GM18858 (cell line): ENCODE measurements around the gene CRTAC1.

Experiments
- ATAC-seq: cut with Tn5 transposase; IDR thresholded peaks from one replicate; pipeline ENCODE4 v1.9.1; 2021; ENCODE audit not compliant: unreplicated experiment

The CRTAC1 gene, protein sequence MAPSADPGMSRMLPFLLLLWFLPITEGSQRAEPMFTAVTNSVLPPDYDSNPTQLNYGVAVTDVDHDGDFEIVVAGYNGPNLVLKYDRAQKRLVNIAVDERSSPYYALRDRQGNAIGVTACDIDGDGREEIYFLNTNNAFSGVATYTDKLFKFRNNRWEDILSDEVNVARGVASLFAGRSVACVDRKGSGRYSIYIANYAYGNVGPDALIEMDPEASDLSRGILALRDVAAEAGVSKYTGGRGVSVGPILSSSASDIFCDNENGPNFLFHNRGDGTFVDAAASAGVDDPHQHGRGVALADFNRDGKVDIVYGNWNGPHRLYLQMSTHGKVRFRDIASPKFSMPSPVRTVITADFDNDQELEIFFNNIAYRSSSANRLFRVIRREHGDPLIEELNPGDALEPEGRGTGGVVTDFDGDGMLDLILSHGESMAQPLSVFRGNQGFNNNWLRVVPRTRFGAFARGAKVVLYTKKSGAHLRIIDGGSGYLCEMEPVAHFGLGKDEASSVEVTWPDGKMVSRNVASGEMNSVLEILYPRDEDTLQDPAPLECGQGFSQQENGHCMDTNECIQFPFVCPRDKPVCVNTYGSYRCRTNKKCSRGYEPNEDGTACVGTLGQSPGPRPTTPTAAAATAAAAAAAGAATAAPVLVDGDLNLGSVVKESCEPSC

DNA sequence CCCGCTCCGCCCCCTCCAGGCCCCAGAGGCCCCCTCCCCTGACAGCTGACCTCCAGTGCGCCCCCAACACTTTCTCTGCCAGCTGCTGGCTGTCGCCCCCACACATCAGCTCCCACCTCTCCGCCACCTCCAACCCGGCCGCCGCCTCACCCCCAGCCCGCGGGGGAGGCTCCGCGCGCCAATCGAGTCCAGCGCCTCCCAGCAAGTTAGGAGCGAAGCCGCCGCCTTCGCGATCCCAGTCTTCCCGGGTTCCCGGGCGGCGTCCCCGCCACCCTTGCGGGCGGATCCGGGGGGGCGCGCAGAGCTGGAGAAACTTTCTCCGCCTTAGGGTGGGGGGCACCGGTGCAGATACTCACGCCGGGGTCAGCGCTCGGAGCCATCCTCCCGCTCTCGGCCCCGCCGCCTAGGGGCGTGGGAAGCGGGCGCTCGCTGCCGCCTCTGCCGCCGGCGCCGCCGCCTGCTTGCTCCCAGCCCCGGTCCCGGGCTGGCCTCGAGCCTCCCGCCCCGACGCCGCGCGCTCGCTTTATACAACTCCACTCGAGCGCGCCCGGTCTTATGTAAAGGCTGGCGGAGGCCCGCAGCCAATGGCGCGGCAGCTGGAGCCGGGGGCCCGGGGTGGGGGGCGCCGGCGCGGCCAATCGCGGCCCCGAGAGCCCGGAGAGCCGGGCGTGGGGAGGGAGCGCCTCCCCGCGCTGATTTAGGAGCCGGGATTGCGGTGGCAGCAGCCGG is at the start of gene CRTAC1:
Gene CRTAC1, minus strand, starts transcription at position 529 of the 729 bp plus-strand sequence. Its CDS starts 149 bp downstream, at position 380.
- no peak for ATAC-seq

DNA sequence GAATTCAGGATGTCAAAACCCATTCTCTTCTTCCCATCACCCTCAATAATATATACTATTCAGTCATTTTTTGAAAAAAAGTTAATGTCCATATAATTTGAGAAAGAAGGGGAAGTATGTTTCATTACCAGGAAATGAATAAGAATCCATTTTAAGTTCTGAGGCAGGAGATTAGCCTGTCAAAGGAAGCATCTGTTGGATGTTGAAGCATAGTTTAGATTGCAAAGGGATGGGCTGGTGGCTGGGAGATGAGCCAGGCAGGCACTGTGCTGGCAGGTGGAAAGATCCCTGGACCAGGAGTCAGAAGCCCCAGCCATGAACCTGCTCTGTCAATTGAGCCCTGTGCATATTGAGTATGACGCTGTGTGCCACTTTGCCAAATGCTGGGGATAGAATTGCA is 48.4 kb upstream of the CRTAC1 start:
- ATAC-seq: no peak

DNA sequence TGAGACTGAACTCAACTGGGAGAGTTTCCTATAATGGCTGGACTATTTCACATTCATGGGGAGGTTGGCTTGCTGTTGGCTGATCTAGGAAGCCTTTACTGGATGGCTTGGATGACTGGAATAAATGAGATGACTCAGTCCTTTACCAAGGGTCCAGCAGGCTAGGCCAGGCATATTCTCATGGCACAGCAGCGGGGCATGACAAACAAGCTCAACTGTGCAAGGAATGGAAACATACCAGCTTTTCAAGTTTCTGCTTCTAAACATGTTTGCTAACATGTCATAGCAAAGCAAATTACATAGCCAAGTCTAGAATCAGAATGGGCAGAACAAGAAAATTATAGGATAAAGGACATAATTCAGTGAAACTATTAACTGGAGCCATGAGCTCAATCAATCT is 46.8 kb upstream of the CRTAC1 start:
- no peak for ATAC-seq

DNA sequence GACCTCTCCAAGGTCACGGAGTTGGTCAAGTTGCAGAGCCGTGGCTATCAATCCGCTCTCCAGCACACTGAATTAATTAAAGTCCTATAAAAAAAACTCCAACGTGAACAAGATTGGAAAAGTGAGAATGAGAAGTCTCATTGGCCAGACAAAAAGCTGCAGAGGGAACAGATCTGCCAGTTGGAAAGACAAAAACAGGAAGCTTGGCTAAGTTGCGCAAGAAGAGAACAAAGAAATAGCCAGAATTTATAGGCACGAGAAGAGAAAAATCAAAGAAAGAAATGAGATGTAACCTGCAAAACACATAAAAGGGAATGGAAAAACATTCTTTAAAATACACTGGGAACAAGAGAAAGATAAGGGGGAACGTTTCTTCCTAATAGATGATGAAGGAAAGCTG is 45.7 kb upstream of the CRTAC1 start:
- no peak for ATAC-seq

DNA sequence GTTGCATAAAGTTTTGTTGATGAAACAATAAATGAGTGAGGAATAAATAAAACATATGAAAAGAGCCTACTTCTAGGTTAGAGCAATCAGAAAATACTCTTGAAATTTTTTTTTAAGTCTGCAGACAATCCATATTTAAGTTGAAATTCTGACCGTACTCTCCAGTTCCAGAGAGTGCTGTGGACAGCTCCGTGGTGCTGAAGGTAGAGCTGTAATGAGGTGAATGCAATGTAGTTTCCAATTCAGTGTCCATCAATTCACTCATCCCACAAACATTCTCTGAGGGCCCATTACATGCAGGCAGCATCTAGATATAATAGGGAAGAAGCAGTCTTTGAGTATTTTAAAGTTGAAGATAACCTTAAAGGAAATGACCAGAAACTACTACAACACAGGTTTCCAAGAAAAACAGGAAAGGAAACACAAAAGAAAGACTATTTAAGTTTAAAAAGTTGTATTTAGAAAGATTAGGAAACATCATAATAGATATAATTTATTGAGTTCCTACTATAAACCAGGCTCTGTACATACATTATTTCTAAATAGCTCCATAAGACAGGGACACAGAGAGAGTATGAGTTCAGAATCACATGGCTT is 44.0 kb upstream of the CRTAC1 start:
- no peak for ATAC-seq

DNA sequence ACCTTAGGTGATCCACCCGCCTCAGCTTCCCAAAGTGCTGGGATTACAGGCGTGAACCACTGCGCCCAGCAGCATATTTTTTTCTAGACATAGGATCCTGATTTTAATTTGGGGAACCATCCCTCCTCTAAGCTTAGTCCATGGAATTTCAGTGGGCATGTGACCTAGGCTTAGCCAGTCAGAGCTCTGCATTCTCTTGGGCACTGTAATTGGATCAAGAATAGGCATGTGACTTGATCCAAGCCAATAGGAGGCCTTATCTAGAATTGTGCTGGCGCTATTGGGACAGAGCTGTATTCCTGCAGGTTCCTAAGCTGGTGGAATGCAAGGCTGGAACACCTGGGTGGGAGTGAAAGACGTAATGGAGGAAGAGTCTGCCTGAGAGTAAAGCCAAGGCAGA is 36.7 kb upstream of the CRTAC1 start:
- ATAC-seq: no peak

DNA sequence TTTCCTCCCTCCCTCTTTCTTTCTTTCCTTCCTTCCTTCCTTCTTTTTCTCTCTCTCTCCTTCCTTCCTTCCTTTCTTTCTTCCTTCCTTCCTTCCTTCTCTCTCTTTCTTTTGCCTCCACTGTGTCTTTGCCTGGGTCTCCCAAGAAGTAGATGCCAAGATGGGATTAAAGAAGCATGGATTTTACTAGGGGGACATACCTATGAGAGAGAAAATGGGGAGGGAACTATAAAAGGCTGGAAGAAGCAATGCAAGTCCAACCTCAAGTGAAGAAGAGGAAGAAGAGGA is 33.3 kb upstream of the CRTAC1 start:
- ATAC-seq: no peak

DNA sequence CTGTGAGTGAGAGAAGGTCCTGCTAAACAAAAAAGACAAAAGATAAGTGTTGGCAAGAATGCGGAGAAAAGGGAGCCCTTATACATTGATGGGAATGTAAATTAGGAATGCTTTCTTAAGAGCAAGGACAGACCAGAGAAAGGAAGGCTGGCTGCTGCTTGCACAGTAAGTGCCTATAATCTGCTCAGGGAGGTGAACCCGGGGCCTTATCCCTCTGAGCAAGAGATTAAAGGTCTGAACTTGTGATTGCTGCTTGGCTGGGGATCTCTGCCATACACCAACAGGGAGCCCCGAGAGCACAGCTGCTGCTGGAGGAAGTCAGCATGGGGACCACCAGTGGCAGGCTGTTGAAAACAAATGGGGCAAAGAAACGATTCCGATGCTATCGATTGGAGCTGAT is 32.0 kb upstream of the CRTAC1 start:
- ATAC-seq: no peak

DNA sequence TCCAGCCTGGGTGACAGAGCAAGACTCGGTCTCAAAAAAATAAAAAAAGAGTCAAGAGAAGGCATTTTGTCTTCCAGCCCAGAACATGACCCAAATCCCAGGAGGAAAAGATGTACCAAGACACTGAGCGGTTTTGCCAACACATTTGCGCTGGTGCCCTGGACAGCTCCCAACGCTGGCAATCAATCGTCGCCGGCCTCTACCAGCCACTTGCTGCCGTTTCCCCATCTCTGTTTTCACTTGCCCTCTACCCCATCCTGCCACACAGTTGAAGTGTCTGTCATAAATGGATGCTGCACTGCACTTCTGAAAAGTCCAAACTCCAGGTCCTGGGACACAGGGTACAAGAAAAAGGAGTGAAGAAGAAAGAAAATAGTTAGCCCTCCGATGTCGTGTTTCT is 29.7 kb upstream of the CRTAC1 start:
- ATAC-seq: no peak

DNA sequence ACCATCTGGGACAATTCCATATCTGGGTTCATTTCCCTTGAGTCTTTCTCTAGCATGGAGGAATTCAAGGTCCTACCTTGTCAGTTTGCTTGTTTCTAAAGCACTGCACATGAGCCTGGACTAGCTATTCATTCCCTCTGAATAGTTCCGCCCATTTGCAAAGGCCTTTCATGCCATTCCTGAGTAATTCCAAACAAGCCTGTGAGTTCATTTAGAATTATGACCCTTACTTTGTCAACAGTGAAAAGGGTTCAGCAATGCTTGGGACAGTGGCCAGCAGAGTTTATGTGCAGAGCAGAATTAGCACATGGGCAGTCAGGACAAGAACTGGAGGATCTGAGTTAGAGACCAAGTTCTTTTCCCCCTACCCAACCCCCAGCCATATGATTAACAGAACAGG is 27.9 kb upstream of the CRTAC1 start:
- ATAC-seq: no peak

DNA sequence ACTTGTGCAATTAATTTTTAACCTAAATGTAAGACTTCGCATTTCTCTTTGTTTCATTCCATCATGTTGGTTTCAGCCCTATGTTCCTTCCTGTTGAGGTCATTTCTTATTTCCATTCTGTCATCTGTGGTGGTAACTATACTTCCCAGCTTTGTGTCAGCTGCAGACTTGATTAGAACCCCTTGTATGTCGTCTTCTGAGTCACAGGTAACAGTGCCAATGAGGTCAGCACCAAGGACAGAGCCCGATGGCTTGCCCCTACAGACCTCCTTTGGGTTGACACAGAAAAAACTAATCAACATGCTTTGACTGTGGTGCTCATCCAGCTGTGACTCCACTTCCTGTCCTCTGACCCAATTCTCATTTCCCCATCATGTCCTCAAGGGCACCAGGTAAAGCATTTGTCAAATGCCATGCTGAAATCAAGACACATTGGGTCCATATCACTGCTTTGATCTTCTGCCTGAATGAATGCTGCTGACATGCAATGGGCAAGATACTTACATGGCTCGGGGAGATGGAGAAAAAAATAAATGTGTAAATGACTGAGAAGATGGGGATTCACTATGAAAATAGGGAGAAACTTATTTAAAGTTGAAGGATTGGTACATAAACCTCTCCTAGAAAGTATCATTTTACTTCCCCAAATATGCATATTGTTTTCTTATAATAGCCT is 25.6 kb upstream of the CRTAC1 start:
- ATAC-seq: no peak

DNA sequence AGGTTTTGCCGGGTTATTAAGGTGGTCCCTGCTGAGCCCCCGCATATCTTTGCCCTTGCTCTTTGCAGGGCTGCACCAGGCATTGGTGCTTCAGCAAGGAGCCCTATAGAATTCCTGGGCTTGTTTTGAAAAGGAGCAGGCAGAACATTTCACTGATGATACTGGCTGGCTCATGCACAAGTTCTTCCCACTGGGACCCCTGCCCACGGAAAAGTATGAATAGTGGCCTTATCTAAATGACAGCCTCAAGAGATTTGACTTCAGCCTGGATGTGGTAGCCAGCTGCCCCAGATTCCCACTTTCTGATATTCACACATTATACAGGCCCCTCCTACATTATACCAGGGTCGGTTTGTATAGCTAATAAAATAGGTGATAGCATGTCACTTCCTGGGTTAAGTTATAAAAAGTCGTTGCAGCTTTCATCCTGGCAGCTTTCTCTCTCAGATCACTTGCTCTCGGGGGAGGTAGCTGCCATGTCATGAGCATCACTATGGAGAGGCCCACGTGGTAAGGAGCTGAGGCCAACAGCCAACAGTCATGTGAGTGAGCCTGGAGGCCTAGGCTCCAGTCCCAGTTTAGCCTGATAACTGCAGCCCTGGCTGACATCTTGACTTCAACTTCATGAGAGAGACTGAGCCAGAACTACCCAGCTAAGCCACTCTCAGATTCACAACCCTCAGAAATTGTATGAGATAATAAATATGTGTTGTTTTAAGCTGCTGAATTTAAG is 16.8 kb upstream of the CRTAC1 start:
- ATAC-seq: no peak

DNA sequence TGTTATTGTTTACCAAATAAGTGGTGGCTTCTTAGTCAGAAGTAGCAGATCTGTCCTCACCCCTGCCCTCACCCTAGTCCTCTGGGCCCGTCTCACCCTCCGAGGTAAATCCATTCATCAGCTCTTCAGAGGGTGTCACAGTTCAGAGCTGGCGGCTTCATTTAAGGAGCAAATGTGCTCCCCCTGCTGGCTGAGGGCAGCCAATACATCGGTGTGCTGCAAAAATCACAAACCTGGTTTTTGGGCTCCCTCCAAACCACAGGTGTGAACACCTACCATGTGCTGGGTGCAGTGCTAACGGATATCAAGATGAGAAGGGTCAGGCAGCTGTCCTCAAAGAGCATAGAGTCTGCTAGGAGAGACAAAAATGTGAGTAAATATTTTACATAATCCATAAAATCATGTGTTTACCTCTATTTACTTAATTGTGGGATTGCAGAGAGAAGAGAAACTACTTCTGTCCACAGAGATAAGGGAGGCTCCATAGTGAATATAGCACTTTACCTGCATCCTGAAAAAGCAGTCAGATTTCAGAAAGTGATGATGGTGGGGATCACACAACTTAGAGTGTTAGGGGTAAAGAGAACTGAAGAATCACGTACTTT is 15.5 kb upstream of the CRTAC1 start:
- ATAC-seq: no peak

DNA sequence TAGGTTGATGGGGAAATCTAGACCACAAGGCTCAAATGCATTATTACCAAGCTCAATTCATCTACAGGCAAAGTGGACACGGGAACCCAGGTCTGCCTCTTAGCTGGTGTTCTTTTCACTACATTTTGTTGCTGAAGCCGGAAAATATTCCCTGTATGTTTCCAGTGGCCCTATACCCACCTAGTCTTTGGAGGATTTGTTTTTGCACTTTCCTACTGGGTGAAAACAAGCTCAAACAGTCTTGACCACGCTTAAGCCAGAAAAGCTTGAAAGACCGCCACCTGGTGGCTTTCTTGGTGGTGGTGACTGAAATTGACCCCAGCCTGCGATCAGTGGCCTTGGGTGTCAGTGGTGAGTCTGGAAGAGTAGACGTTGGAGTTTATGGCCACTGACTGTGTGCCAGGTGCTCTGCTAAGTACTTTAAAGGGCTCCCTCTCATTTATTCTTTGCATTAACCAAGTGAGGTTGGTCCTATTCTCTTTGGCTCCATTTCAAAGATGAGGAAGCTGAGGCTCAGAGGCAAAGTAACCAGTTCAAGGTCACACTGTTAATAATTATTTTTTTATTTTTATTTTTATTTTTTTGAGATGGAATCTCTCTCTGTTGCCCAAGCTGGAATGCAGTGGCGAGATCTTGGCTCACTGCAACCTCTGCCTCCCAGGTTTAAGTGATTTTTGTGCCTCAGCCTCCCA is 11.1 kb upstream of the CRTAC1 start:
- ATAC-seq: no peak

DNA sequence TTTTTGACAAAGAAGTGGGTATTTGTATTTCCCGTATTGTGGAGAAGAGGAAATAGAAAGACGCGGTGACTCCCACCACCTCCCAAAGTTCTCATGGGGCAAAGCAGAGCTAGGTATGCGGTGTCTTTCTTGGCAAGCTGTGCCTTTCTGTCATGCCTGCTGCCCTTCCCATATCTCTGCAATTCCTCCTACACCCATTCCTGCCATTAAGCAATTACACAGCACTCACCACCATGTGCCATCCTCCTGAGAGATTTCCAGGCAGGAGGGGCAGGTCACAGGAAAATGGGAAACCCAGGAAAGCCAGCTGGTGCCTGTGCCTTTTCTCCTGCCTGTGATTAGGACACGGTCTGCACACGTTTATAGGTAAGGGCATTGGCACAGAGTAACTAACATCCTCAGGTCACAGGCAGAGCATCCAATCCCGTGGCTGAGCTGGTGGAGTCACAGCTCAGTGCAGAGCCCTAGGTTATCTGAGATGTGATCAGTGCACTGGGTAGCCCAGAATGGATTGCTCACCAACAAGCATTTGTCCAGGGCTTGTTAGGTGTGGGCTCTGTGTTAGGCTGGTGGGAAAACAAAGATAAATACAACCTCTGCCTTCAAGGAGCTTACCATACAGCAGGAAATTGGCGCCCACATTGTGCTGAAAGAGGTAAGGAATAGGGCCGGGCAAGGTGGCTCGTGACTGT is 9.4 kb upstream of the CRTAC1 start:
- no peak for ATAC-seq

DNA sequence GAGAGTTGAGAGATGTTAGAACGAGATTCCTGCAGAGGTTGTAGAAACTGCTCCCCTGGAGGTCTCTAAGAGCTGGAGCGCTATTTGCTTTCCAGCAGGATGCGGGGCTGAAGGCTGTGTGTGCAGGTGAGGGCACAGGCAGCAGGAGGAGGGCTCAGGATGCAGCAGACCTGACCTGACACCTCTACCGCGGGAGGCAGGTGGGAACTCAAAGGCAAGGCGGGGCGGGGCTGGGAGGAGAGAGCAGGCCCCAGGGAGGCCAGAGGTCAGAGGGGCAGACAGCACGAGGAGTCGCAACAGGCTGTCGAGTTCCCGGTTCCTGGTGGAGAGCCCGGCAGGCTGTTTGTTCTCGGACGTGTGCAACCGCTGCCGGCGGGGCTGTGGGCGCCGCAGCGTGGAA is 7.9 kb upstream of the CRTAC1 start:
- no peak for ATAC-seq

DNA sequence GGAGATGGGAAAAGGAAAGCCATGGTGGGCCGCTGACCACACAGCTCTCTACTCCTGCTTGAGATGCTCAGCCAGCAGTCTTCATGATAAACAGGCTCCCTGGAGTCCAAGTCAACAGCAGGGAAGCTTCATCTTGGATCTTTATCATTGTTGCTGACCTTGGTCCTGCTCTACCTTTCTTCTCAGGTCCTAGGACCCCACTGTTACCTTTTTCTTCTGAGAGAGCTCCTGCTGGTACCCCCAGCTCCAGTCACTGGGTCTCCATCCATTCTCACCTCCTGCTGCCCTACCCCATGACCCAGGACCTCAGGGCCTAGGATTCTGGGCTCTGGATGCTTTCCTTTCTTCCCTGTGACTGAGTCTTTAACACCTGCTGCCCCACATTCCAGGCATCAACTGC is 5.2 kb upstream of the CRTAC1 start:
- ATAC-seq: no peak

DNA sequence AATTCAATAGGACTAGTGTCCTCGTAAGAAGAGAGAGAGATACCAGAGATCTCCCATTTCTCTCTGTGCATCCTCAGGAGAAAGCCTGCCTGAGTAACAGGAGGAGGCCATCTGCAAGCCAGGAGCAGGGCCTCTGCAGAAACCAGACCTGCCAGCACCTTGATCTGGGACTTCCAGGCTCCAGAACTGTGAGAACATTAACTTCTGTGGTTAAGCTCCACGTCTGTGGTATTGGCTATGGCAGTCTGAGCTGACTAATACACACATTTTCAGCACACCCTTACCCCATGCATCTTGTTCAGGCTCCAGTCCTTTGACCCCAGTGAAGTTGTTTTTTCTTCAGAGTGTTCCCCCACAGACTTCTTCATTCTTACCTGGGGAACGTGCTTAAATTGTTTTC is 3.1 kb upstream of the CRTAC1 start:
- ATAC-seq: no peak

DNA sequence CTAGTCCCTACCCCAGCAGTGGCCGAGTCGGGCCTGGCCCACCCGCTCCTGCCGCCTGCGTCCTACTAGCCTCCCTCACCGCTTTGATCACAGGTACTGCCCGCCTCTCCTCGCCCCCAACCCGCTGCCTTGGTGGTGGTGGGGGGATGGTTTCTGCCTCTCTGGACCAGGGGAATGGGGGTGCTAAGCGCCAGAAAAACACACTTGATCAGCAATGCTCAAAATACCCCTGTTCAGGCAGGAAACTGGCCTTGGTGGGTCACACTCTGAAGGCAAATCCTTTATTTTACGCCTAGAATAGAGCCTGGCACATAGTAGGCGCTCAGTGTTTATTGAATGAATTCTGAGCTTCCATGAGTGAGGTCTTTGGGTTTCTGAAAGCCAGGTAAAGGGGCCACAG is 1.0 kb upstream of the CRTAC1 start:
- ATAC-seq: no peak
